ENCODE measurements around the gene ARHGAP26.
"Not testable (repeated sequence)": the region's sequence is repeated elsewhere in the genome, so short reads cannot be mapped to it uniquely, and the experiment has no call there.

Gene ARHGAP26

DNA sequence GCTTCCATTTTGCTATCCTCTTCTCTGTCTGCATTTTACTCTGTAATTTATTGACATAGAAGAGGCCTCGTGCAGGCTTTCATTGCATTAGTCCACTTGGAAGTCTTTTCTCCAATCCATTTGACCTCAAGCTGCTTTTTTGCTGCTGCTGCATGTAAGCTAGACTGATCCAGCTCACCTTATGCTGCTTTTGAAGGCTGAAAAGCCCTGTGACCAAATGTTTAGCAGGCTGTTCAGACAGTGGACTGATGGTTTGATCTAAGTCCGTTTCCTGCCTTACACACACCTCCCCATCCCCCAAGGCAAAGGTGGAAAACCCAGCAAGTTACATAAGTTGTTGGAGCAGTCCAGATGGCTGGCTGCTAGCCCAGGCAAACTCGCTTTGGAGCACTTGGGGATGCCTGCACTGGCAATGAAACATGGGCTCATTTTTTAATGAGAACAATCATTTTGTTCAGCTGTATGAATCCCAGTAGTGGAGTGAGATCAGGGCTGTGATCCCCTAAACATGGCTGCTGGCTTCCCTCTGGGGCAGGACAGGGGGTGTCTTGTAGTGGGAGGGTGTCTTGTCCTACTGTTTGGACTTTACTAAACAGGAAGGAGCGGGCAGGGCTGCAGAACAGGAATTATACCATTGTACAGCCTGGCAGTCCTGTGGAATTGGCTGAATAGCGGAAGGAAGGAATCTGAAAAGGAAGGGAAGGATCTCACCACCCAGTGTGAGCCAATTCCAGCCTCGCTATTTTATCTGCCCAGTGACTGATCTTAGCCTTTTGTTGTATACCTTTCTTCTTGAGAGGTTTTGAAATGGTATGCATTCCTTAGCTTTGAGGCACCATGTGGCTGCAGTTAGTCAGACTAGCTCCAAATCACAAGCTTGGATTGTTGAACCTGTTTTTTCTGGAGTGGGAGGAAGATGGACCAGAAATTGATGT, 212.0 kb downstream of the ARHGAP26 start:
- DNase-seq (ENCODE audit: low spot score): no peak

DNA sequence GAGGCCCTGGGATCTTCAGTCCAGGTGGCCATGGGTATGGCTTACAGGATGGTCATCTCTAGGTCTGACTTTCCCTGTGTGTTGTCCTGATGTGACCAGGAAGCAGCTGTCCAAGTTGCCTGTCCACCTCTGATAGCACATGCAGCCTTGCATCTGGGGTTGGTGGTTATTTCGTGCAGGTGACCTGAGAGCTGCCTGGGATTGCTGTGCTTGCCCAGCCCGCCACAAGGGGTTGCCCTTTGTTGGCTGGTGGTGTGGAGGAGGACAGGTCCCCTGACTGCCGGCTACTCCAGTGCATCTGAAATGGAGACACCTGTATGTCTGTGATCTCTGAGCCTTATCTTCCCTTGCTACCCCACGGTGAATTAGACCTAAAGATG, 212.6 kb downstream of the ARHGAP26 start:
- DNase-seq (ENCODE audit: low spot score): no peak

DNA sequence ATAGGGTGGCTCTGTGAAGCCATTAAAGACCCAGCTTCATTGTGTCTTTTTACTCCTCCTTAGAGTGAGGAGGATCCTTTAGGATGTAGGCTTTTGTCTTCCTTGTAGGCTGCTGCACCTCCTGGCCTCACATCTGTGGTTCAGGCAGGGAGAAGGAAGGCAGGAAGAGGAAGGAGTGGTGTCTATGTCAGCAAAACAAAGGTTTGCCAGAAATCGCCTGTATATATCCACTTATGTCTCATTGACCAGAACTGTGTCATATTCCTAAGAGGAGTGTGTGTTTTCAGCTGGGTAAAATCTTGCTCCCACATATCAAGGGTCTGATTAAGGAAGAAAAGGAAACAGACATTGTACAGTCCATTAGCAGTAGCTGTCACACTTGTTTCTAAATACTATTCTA, 213.8 kb downstream of the ARHGAP26 start:
- DNase-seq (ENCODE audit: low spot score): no peak

DNA sequence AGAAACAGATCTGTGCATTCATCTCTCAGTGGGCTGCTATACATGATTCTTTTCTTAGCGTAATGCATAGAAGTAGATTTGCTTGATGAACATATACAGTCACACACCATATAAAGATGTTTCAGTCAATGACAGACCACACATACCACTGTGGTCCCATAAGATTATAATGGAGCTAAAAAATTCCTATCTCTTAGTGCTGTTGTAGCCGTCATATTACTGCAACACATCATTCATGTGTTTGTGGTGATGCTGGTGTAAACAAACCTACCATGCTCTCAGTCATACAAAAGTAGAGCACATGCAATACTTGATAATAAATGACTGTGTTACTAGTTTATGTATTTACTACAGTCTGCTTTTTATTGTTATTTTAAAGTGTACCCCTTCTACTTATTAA, 214.3 kb downstream of the ARHGAP26 start:
- no peak for DNase-seq (ENCODE audit: low spot score)

DNA sequence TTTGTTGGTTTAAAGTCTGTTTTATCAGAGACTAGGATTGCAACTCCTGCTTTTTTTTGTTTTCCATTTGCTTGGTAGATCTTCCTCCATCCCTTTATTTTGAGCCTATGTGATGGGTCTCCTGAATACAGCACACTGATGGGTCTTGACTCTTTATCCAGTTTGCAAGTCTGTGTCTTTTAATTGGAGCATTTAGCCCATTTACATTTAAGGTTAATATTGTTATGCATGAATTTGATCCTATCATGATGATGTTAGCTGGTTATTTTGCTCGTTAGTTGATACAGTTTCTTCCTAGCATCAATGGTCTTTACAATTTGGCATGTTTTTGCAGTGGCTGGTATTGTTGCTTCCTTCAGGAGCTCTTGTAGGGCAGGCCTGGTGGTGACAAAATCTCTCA, 219.1 kb downstream of the ARHGAP26 start:
- not testable (repeated sequence) for DNase-seq (ENCODE audit: low spot score)

DNA sequence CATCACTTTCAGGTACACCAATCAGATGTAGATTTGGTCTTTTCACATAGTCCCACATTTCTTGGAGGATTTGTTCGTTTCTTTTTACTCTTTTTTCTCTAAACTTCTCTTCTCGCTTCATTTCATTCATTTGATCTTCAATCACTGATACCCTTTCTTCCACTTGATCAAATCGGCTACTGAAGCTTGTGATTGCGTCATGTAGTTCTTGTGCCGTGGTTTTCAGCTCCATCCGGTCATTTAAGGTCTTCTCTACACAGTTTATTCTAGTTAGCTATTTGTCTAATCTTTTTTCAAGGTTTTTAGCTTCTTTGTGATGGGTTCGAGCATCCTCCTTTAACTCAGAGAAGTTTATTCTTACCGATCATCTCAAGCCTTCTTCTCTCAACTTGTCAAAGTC, 219.9 kb downstream of the ARHGAP26 start:
- not testable (repeated sequence) for DNase-seq (ENCODE audit: low spot score)

DNA sequence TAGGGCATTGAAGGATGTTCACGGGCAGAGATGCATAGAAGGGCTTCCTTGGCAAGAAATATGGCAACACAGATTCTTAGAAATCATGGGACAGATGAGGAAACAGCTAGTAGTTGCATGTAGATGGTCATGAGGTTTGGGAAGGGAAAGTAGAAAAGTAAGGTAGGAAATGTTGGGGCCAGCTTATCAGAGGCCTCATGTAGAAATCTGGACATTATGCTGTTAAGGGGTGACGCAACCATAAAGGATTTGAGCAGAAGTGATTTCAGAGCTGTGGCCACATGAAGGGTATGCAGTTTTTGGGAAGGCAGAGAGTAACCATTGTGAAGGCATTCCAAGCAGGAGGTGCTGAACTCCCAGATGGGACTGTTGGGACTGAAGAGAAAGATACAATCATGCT, 224.0 kb downstream of the ARHGAP26 start:
- no peak for DNase-seq (ENCODE audit: low spot score)

DNA sequence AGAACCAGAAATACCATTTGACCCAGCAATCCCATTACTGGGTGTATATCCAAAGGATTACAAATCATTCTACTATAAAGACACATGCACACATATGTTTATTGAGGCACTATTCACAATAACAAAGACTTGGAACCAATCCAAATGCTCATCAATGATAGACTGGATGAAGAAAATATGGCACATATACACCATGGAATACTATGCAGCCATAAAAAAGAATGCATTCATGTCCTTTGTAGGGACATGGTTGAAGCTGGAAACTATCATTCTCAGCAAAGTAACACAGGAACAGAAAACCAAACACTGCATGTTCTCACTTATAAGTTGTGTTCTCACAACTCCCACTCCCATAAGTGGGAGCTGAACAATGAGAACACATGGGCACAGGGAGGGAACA, 225.4 kb downstream of the ARHGAP26 start:
- not testable (repeated sequence) for DNase-seq (ENCODE audit: low spot score)

DNA sequence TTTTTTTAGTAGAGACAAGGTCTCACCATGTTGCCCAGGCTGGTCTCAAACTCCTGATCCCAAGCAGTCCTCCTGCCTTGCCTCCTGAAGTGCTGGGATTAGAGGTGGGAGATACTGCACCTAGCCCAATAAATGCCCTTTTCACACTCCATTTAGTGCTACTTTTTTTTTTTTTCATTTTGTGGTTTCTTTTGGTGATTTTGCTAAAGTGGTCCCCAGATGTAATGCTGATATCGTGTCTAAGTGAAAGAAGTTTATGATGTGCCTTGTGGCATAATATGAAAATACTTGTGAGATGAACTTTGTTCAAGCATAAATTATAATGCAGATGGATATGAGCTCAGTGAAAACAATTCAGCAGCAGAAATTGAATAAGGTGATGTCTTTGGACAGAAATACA, 227.4 kb downstream of the ARHGAP26 start:
- no peak for DNase-seq (ENCODE audit: low spot score)

DNA sequence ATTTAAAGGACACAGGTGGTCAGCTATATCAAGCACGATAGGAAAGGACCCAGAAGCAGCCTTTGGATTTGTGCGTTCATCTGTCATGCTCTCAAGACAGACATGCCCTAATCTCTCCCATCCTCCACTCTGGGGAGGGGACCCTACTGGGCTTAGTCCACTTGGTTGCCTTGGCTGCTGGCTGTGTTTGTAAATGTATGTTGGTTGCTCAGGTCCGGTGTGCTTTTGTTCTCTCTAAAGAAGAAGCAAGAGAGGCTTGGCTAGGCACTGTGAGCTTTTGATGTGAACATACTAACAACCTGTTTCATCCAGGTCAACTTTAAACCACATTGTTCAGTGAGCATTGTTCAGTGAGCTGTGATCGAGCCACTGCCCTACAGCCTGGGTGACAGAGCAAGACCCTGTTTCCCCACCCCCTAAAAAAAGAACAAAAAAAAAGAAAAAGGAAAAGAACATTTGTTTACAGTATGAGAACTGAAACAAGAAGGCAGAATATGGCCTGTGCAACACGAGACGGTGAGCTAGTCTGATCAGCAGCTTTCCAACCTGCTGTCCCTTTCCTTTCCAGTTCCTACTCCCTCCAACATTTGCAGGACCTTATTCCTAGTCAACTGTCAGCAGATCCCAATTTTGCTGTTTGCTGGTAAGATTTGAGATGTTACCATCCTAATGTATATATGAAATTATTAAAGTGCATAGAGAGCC, 228.3 kb downstream of the ARHGAP26 start:
- DNase-seq (ENCODE audit: low spot score): no peak

DNA sequence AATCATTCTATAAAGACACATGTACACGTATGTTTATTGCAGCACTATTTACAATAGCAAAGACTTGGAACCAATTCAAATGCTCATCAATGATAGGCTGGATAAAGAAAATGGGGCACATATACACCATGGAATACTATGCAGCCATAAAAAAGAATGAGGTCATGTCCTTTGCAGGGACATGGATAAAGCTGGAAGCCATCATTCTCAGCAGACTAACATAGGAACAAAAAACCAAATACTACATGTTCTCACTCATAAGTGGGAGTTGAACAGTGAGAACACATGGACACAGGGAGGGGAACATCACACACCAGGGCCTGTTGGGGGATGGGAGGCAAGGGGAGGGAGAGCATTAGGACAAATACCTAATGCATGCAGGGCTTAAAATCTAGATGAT, 230.4 kb downstream of the ARHGAP26 start:
- DNase-seq (ENCODE audit: low spot score): not testable (repeated sequence)

DNA sequence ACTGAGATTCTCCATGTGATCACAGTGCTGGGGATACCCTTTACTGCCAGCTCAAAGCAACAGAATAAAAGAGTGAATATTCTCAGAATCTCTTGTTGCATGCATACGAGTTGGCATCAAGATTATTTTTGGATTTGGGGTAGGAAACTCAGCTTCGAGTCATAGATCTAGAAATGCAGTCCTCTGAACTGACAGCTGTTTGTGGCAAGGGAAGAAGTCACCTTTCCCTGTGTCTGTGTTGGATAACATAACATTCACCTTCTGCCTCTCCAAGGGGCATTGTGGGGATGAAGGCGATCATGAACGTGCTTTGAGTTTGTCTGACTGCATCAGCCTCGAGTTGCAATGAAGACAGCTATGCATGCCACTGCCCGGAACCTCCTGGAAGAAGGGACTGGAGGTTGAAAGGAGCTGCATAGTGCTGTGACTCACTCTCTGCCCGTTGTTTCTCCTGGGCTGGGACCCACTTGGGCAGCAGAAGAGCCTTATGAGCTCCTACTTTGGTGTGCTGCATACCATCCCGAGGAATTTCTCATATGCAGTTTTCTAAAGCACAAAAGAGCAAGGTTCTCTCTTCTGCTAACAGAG, 231.7 kb downstream of the ARHGAP26 start:
- DNase-seq (ENCODE audit: low spot score): no peak

DNA sequence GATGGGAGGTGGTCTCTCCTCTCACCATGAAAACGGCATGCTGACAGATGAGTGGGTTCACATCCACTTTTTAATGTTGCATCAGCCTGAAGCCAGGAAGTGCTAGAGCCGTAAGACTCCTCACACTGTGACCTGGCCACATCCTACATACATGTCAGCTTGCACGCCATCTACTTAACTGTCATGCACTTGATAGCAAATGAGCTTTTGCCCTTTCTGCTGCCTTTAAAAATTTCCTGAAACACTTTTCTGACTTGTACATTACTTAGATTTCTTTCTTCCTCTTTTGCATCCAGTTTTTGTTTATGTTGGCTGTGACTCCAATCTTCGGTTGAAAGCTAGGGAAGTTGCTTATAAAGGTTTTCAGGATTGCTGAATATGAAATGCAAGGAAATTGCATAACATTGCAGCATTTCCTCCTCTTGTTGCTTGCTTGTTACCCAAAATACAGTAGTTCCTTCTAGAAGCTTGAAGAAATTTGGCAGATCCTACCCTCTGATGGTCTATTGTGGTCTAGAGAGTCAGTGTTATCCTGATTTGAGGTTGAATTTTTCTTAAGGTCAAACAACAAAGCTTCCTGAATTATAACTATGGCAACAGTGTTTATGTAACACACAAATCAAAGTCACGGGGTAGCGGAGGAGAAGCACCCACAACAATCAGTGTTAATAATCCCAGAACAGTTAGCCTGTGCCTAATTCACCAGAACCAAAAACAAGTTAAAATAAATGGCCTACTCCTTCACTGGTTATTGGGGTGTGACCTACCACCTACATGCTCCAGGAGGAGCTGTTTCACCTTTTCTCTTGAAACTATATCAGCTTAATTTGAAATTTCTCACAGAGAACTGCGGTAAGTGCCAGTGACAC, 232.5 kb downstream of the ARHGAP26 start:
- DNase-seq (ENCODE audit: low spot score): no peak

DNA sequence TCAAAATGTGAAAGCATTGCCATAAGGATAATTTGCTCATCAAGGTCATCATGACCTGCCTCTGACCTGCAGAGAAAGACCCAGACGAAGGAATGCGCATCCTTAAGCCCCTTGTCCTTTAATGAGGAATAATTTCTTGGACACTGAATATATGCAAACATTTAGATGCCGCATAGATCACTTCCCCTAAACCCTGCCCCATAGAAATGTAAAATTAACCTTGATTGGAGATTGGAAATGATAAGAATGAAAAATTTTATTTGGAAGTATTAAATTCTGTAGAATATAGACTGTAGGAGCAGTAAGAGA, 233.1 kb downstream of the ARHGAP26 start:
- DNase-seq (ENCODE audit: low spot score): no peak

DNA sequence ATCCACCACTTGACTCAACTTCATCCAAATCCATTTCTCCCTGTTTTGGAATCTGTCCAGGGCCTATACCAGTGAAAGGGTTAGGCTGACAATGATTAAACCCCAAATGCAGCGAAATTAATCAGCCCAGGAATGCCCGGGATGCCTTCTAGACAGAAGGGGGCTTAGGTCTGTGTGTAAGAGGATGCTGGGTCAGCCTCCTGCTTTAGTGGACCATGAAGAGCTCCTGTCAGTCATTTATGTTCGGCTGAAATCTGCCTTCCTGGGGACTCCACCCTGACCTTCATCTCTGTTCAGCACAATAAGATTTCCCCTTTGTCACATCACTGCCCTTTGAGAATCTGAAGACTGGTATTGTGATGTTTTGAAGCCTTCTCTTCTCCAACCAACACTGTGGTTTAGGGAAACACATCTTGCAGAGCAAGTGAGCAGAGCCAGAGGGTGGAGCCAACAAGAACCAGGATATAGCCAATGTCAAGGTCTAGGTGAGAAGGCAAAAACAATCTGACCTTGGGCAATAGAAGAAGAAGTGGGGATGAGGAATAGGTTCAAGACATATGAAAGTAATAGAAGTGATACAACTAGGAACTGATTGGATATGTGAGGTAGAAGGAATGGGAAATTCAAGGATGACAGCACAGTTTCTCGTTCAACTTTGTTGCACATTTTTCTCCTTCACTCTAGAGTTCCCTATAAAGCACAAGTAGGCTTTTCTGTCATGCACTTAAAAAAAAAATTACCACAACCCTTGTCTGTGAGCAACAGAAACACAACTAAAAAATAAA, 234.4 kb downstream of the ARHGAP26 start:
- DNase-seq (ENCODE audit: low spot score): no peak

DNA sequence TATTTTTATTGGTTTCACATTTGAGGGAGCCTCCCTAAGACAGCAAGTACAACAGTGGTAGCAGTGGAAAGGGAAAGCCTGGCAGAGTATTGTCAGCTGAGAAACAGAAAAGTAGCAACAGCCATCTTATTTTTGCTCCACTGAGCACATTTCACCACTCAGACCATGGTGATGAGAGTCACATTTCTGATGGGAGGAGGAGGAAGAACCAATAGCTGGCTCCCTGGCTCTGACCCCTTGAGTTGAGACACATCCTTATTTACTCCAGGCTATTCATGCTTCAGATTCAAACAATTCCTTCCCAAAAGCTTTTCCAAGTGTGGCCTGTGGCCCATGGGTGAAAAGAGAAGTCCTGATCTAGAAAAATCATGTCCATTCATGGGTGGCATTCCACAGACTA, 236.3 kb downstream of the ARHGAP26 start:
- no peak for DNase-seq (ENCODE audit: low spot score)

DNA sequence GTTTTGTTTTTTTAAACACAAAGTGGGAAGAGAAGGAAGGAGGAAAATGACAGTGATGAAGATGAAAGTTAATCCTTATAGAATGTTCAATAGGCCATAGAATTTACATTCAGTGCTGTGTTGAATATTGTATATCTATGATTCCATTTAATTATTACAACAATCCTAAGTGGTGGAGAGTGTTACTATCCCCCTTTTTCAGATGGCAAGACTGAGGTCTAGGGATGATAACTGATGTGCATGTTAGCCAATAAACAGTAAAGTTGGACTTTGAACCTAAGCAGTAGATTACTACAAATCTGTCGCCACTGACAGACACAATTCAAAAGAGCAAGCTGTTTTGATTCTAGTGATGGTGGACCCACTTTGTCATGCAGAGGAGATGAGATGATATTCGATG, 237.9 kb downstream of the ARHGAP26 start:
- no peak for DNase-seq (ENCODE audit: low spot score)

DNA sequence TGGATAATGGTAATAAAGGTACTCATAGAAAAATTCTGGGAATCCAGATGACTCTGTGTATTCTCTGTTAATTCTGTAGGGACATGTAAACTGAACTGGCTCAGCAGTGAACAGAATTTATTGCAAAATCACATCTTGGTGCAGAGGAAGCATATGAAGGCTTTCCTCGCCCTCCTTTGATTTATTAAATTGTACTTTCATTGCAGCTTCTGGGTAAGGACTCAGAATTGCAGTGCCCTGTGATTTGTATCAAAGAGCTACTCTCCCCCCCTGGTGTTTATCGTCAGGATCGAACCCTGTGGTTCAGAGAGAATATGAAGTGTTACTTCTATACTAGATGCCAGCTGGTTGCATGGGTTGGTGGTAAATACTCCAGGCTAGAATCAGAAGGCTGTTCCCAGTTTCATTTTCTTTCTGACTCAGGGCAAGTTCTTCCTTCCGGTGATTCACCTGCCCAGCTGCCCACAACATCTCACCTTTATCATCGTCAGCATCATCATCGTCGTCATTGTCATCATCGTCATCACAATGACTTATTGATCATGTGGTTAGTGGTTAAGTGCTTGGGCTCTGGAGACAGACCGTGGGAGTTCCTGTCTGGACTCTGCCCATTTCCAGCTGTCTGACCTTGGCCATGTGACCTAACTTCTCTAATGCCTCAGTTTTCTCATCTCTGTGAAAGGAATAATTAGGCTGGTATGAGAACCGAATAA, 238.8 kb downstream of the ARHGAP26 start:
- no peak for DNase-seq (ENCODE audit: low spot score)

DNA sequence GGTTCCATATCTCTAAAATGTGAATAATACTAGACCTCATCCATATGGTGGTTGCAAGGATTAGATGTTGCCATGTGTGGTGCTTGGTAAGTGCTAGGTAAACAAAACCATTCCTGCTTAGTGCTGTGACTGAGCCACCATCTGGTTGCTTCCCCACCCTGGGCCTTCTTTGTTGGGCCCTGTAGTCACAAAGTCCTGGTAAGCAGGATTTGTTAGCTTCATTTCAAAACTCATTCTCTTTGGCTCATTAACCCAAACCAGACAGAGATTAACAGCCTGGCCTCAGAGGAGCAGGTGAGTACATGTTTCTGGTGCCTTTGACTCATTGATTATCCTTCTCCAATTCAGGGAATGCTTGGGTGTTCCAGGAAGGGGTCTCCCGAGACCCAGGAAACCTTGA, 240.2 kb downstream of the ARHGAP26 start:
- DNase-seq (ENCODE audit: low spot score): no peak

DNA sequence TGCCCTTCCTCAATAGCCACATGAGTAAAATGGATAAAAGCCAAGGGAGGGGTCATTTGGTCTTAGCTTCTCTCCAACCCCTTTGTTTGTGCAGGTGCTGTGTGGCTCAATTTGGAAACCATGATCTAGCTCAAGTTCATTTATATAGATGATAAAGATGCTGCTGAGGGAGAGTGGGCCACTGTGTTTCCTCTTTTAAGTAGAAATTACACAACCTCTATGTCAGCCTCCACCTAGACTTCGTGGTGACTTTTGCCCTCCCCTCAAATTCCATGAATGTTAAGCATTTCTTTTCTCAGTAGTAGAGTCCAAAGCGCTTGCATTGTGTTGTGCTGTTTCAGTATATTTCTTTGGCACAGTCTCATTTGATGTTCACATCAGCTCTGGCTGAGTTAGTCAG, 241.4 kb downstream of the ARHGAP26 start:
- DNase-seq (ENCODE audit: low spot score): no peak

All from hematopoietic multipotent progenitor cell treated with erythropoietin and hydrocortisone succinate and interleukin-3 and kit ligand, for 17 days (in vitro differentiated cells).